SKM-1 (cell line): ENCODE results near the gene ZFP36.
A peak's percentile ranks its signal among the peaks of the same experiment; 100 is the strongest.

Experiments used
- DNase-seq: peaks from one replicate; lab custom pipeline; 2025; ENCODE audit not compliant: unreplicated experiment; lab: John Stamatoyannopoulos, UW

Gene ZFP36

GRCh38 chr19:39417463-39418181 lies 11.0 kb downstream of the ZFP36 start:
- DNase-seq: no peak

- no peak for DNase-seq
Observed at GRCh38 chr19:39419003-39419402, 12.4 kb downstream of the ZFP36 start.

GRCh38 chr19:39420769-39421168 lies 14.1 kb downstream of the ZFP36 start:
- DNase-seq: no peak

- DNase-seq: no peak
Observed at GRCh38 chr19:39422020-39422419, 15.4 kb downstream of the ZFP36 start.

GRCh38 chr19:39423258-39424086 lies 16.8 kb downstream of the ZFP36 start:
- no peak for DNase-seq

- DNase-seq: no peak
Observed at GRCh38 chr19:39424934-39425333, 18.3 kb downstream of the ZFP36 start.

- DNase-seq: no peak
Observed at GRCh38 chr19:39425744-39426143, 19.1 kb downstream of the ZFP36 start.

GRCh38 chr19:39426170-39426569 lies 19.5 kb downstream of the ZFP36 start:
- DNase-seq: no peak

GRCh38 chr19:39427707-39428106 lies 21.1 kb downstream of the ZFP36 start:
- no peak for DNase-seq

- DNase-seq: no peak
Observed at GRCh38 chr19:39428283-39429112, 21.9 kb downstream of the ZFP36 start.

GRCh38 chr19:39430675-39431593 lies 24.3 kb downstream of the ZFP36 start:
- DNase-seq: peak; percentile 62

GRCh38 chr19:39432677-39433025 lies 26.0 kb downstream of the ZFP36 start:
- DNase-seq: no peak

- no peak for DNase-seq
Observed at GRCh38 chr19:39433480-39434079, 26.9 kb downstream of the ZFP36 start.

- no peak for DNase-seq
Observed at GRCh38 chr19:39434123-39435076, 27.8 kb downstream of the ZFP36 start.

- peak; percentile 98 for DNase-seq
Observed at GRCh38 chr19:39435499-39436349, 29.1 kb downstream of the ZFP36 start, which contains the start of gene RPS16. TSS of gene RPS16 (minus strand) at chr19:39435949. CDS start at chr19:39435895, 54 bp downstream.

GRCh38 chr19:39436350-39436716 lies 29.7 kb downstream of the ZFP36 start:
- no peak for DNase-seq

- DNase-seq: no peak
Observed at GRCh38 chr19:39438270-39438934, 31.8 kb downstream of the ZFP36 start.
